ENCODE results near the gene COMMD3. TPM values are rescaled to one million over a fixed set of nuclear protein-coding genes. Genes with fewer than 3 reads are reported as not detected.

COMMD3 gene
- total RNA-seq, 1 experiment from 2014 or later = 2.6 TPM

GRCh38 chr10:22315455-22316285 is 518 bp upstream of the COMMD3 start:
- Mint-ChIP-seq H3K27ac (no peak overlapping the region), H3K36me3 (no peaks in the 10 kb centered on the region), H3K4me1 (peaks cover 39% of the 10 kb centered on the region), H3K9me3 (no peaks in the 10 kb centered on the region), H3K27me3 (ENCODE audit: low read depth) (peaks cover 88% of the 10 kb centered on the region), H3K4me3 (peak overlapping the region; percentile 81)
- ChIA-PET CTCF (interaction anchor here (0.6 to 1.4 kb wide), 3 partner anchors 313 to 669 kb away, joined by 3 to 4 read pairs (median 3); partner anchors contain the start of gene DNAJC1), POLR2A (interaction anchor here (0.7 to 1.3 kb wide), 2 partner anchors 30 to 87 kb away, joined by 3 to 6 read pairs; partner anchors contain the start of gene SPAG6)
- ATAC-seq (peak; percentile 59), DNase-seq (ENCODE audit: low spot score) (peak; percentile 82)
- TF ChIP-seq SMAD4 (CRISPR knock-in tag; IDR thresholded peaks at IDR 0.05) = no peak
- no peak for TF ChIP-seq ZMAT4 (CRISPR knock-in tag; IDR thresholded peaks at IDR 0.05)
- TF ChIP-seq ZNF425 (CRISPR knock-in tag; conservative IDR thresholded peaks at IDR 0.05) = no peak
- 0 out of 2 replicates have a peak, but pooled peaks have one; percentile 29 for TF ChIP-seq ZNF512 (CRISPR knock-in tag; IDR thresholded peaks at IDR 0.05; ENCODE audit: borderline replicate concordance)
- no peak for TF ChIP-seq NFATC4 (CRISPR knock-in tag; IDR thresholded peaks at IDR 0.05)
- no peak for TF ChIP-seq GABPB1 (CRISPR knock-in tag; IDR thresholded peaks at IDR 0.05)
- TF ChIP-seq MLX (CRISPR knock-in tag; IDR thresholded peaks at IDR 0.05) = no peak
- TF ChIP-seq HMGXB4 (CRISPR knock-in tag; IDR thresholded peaks at IDR 0.05) = no peak
- no peak for TF ChIP-seq CBFB (CRISPR knock-in tag; IDR thresholded peaks at IDR 0.05; ENCODE audit: low read depth)
- TF ChIP-seq ETV6 (CRISPR knock-in tag; IDR thresholded peaks at IDR 0.05) = no peak
- TF ChIP-seq ZBTB21 (CRISPR knock-in tag; IDR thresholded peaks at IDR 0.05; ENCODE audit: borderline replicate concordance) = no peak
- 0 out of 2 replicates have a peak, but pooled peaks have one; percentile 10 for TF ChIP-seq FOXP1 (CRISPR knock-in tag; IDR thresholded peaks at IDR 0.05; ENCODE audit: borderline replicate concordance)
- no peak for TF ChIP-seq NR3C1 (CRISPR knock-in tag; conservative IDR thresholded peaks at IDR 0.05; ENCODE audit: low read depth)
- no peak; the same call in 1 of the 2 replicates for TF ChIP-seq SP1 (CRISPR knock-in tag; conservative IDR thresholded peaks at IDR 0.05)
- TF ChIP-seq ZNF423 (CRISPR knock-in tag; IDR thresholded peaks at IDR 0.05) = no peak
- no peak for TF ChIP-seq SMAD3 (CRISPR knock-in tag; IDR thresholded peaks at IDR 0.05; ENCODE audit: borderline replicate concordance)

- no peak overlapping the region for H3K27ac Mint-ChIP-seq
- ChIA-PET POLR2A (interaction anchor here (1.3 kb wide), 1 partner anchor 28 kb away, joined by 6 read pairs; the partner anchor contains the start of gene SPAG6), CTCF (no interaction called here)
- TF ChIP-seq ZMAT4 (CRISPR knock-in tag; IDR thresholded peaks at IDR 0.05) (no peak), ARID4B (CRISPR knock-in tag; IDR thresholded peaks at IDR 0.05; ENCODE audit: borderline replicate concordance) (no peak), HMGXB4 (CRISPR knock-in tag; IDR thresholded peaks at IDR 0.05) (no peak), GRHL2 (CRISPR knock-in tag; IDR thresholded peaks at IDR 0.05; ENCODE audit: insufficient replicate concordance, severe bottlenecking) (no peak), FOXK1 (CRISPR knock-in tag; IDR thresholded peaks at IDR 0.05) (no peak)
Observed at GRCh38 chr10:22317076-22317370, 835 bp downstream of the COMMD3 start.

More at GRCh38 chr10:22317076-22317370, 835 bp downstream of the COMMD3 start:
- Mint-ChIP-seq H3K36me3 (no peaks in the 10 kb centered on the region), H3K27me3 (ENCODE audit: low read depth) (peaks cover 83% of the 10 kb centered on the region), H3K4me3 (peak overlapping the region; percentile 73), H3K9me3 (no peaks in the 10 kb centered on the region), H3K4me1 (peaks cover 39% of the 10 kb centered on the region)
- DNase-seq (ENCODE audit: low spot score) (no peak), ATAC-seq (no peak)
